HG03045 (cell line): ENCODE data around the gene SPINK4.
A peak's percentile ranks its signal among the peaks of the same experiment; 100 is the strongest.

Experiments used
- ATAC-seq: cut with Tn5 transposase; IDR thresholded peaks from one replicate; pipeline ENCODE4 v1.9.1; 2021; ENCODE audit warnings: mild to moderate bottlenecking, moderate library complexity; ENCODE audit not compliant: unreplicated experiment

SPINK4 gene

GRCh38 chr9:33239921-33240320, at the start of gene SPINK4:
Gene SPINK4 (plus strand): TSS chr9:33240167. CDS start chr9:33240209, 42 bp downstream.
- no peak for ATAC-seq

- no peak for ATAC-seq
Measured at GRCh38 chr9:33192493-33193255, 47.3 kb upstream of the SPINK4 start.

- ATAC-seq, result no peak
Measured at GRCh38 chr9:33193818-33194217, 46.1 kb upstream of the SPINK4 start.

- no peak for ATAC-seq
Measured at GRCh38 chr9:33196736-33197135, 43.2 kb upstream of the SPINK4 start.

- no peak for ATAC-seq
Measured at GRCh38 chr9:33197279-33198152, 42.5 kb upstream of the SPINK4 start.

GRCh38 chr9:33198165-33198564, 41.8 kb upstream of the SPINK4 start:
- no peak for ATAC-seq

GRCh38 chr9:33202018-33202417, 37.9 kb upstream of the SPINK4 start:
- peak; percentile 47 for ATAC-seq

- peak; percentile 98 for ATAC-seq
Measured at GRCh38 chr9:33202552-33203201, 37.3 kb upstream of the SPINK4 start.

- no peak for ATAC-seq
Measured at GRCh38 chr9:33209394-33209793, 30.6 kb upstream of the SPINK4 start.

- ATAC-seq, result no peak
Measured at GRCh38 chr9:33210006-33210715, 29.8 kb upstream of the SPINK4 start.

GRCh38 chr9:33211695-33212393, 28.1 kb upstream of the SPINK4 start:
- no peak for ATAC-seq

GRCh38 chr9:33220681-33221567, 19.0 kb upstream of the SPINK4 start:
- no peak for ATAC-seq

- ATAC-seq, result no peak
Measured at GRCh38 chr9:33221568-33221884, 18.4 kb upstream of the SPINK4 start.

GRCh38 chr9:33222031-33222430, 17.9 kb upstream of the SPINK4 start:
- no peak for ATAC-seq

GRCh38 chr9:33223696-33224095, 16.3 kb upstream of the SPINK4 start:
- no peak for ATAC-seq

GRCh38 chr9:33225319-33226147, 14.4 kb upstream of the SPINK4 start:
- no peak for ATAC-seq

GRCh38 chr9:33227008-33227398, 13.0 kb upstream of the SPINK4 start:
- ATAC-seq, result peak; percentile 46

GRCh38 chr9:33227741-33228140, 12.2 kb upstream of the SPINK4 start:
- ATAC-seq, result no peak

GRCh38 chr9:33228606-33229005, 11.4 kb upstream of the SPINK4 start:
- ATAC-seq, result no peak
